Osteoblast (primary cell): ENCODE data around the gene FAM83D. TPM values are rescaled to one million over a fixed set of nuclear protein-coding genes. Genes with fewer than 3 reads are reported as not detected.

ENCODE experiments used
- DNase-seq: peaks from one replicate; pipeline ENCODE4 v3.0.0; 2011; ENCODE audit warnings: low spot score, mixed read lengths; ENCODE audit not compliant: insufficient read length; ENCODE audit errors: missing footprints
- H2AFZ ChIP-seq: 2 replicates; pipeline ENCODE4 v1.6.0; 2011; ENCODE audit warnings: mild to moderate bottlenecking, low read length
- H3K27ac ChIP-seq: 2 replicates; pipeline ENCODE4 v1.5.1; 2011; ENCODE audit warnings: mild to moderate bottlenecking, low read depth, low read length, moderate library complexity
- H3K27me3 ChIP-seq: 2 replicates; pipeline ENCODE4 v1.6.0; 2012; ENCODE audit warnings: mild to moderate bottlenecking, control low read depth, inconsistent platforms, low read length, moderate library complexity; ENCODE audit not compliant: insufficient read depth
- H3K36me3 ChIP-seq: 2 replicates; pipeline ENCODE4 v1.5.1; 2011; ENCODE audit warnings: mild to moderate bottlenecking, low read length, control low read depth, moderate library complexity; ENCODE audit not compliant: insufficient read depth
- H3K4me1 ChIP-seq: 2 replicates; pipeline ENCODE4 v1.5.1; 2011; ENCODE audit warnings: mild to moderate bottlenecking, low read length, control low read depth, moderate library complexity; ENCODE audit not compliant: insufficient read depth
- H3K4me2 ChIP-seq: 2 replicates; pipeline ENCODE4 v1.6.0; 2011; ENCODE audit warnings: mild to moderate bottlenecking, low read length; ENCODE audit not compliant: insufficient read depth
- H3K4me3 ChIP-seq: fragments of 200-600 bp; sonication (generic); 3 replicates; pipeline ENCODE4 v1.5.1; 2012; ENCODE audit warnings: mild to moderate bottlenecking, low read length, inconsistent platforms; ENCODE audit not compliant: insufficient read depth
- H3K79me2 ChIP-seq: 2 replicates; pipeline ENCODE4 v1.6.0; 2012; ENCODE audit warnings: mild to moderate bottlenecking, low read length, control low read depth, inconsistent platforms; ENCODE audit not compliant: insufficient read depth
- H3K9me3 ChIP-seq: 2 replicates; pipeline ENCODE4 v1.5.1; 2011; ENCODE audit warnings: low read depth, low read length, control low read depth
- H4K20me1 ChIP-seq: 2 replicates; pipeline ENCODE4 v1.6.0; 2012; ENCODE audit warnings: mild to moderate bottlenecking, low read length, control low read depth; ENCODE audit not compliant: insufficient read depth
- CTCF ChIP-seq: IDR thresholded peaks from 2 replicates; pipeline ENCODE4 v1.5.1; 2011; ENCODE audit warnings: mild to moderate bottlenecking, low read depth, low read length, moderate library complexity; ENCODE audit errors: extremely low read depth
- total RNA-seq: library from RNA; depleted of rRNA; stranded (reverse); fragments of >200 nt; gene quantifications from 2 replicates; pipeline ENCODE4 v1.2.3, GENCODE V29; 2012

FAM83D gene
- total RNA-seq, 1 donor = 2.2 TPM

DNA sequence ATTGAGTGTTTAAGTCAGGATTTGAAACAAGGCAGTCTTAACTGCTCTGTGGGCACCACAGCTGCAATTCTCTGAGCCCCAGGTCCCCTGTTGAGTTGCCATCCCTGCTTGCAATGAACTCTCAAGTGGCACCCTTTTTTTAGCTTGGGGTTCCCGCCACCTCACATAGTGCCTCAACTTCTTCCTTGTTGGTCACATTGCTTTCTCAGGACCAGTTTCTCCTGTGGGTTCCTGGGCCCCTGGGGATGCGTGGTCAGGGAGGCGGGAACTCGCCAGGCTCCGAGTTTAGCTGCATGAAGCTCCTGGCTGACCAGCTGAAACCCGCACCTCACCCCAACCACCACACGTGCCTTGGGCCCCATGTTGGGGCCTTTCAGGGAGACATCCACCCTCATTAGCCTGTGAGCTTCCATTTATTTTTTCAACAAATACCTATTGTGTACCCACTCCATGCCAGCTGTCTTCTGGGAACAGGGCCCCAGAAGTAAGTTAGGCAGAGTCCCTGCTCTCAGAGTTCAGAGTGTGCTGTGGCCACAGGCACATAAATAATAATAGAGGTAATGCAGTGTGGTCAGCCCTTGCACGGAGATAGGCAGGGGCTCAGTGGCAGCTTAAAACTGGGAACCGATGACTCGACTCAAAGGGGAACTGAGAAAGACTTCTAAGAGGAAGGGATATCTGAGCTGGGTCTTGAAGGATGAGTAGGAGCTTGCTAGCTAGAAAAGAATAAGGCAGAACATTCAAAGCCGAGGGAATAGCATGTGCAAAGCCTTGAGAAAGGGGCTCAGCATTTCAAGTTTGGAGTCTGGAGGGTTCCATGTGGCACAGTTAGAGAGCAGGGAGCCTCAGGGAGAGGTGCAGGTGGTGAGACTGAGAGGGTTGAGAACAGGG lies 33.9 kb upstream of the FAM83D start:
- no peak overlapping the region for H3K4me3 ChIP-seq
- H3K36me3 ChIP-seq = no peaks in the 10 kb centered on the region
- no peaks in the 10 kb centered on the region for H3K4me1 ChIP-seq
- no peak for TF ChIP-seq CTCF
- H3K79me2 ChIP-seq = no peaks in the 10 kb centered on the region
- no peak overlapping the region for H3K27ac ChIP-seq
- H2AFZ ChIP-seq = no peak overlapping the region
- no peaks in the 10 kb centered on the region for H3K9me3 ChIP-seq
- H4K20me1 ChIP-seq = no peaks in the 10 kb centered on the region
- no peak overlapping the region for H3K4me2 ChIP-seq
- peaks cover 20% of the 10 kb centered on the region for H3K27me3 ChIP-seq
- no peak for DNase-seq

- no peak overlapping the region for H3K4me2 ChIP-seq
- H3K9me3 ChIP-seq = no peaks in the 10 kb centered on the region
- no peaks in the 10 kb centered on the region for H3K36me3 ChIP-seq
- no peak for TF ChIP-seq CTCF
- H3K4me3 ChIP-seq = no peak overlapping the region
- no peak overlapping the region for H2AFZ ChIP-seq
- no peaks in the 10 kb centered on the region for H3K4me1 ChIP-seq
- H4K20me1 ChIP-seq = no peaks in the 10 kb centered on the region
- H3K27ac ChIP-seq = no peak overlapping the region
- no peaks in the 10 kb centered on the region for H3K79me2 ChIP-seq
- peaks cover 26% of the 10 kb centered on the region for H3K27me3 ChIP-seq
- peak; percentile 56 for DNase-seq
Observed at GRCh38 chr20:38893056-38893564, 33.1 kb upstream of the FAM83D start.

- H3K4me3 ChIP-seq = no peak overlapping the region
- H2AFZ ChIP-seq = no peak overlapping the region
- H3K36me3 ChIP-seq = no peaks in the 10 kb centered on the region
- no peaks in the 10 kb centered on the region for H3K4me1 ChIP-seq
- TF ChIP-seq CTCF = peak; percentile 73
- no peaks in the 10 kb centered on the region for H4K20me1 ChIP-seq
- H3K27ac ChIP-seq = no peak overlapping the region
- H3K9me3 ChIP-seq = no peaks in the 10 kb centered on the region
- peak; percentile 95 for DNase-seq
- H3K27me3 ChIP-seq = peaks cover 27% of the 10 kb centered on the region
- no peaks in the 10 kb centered on the region for H3K79me2 ChIP-seq
- no peak overlapping the region for H3K4me2 ChIP-seq
Observed at GRCh38 chr20:38893565-38894090, 32.6 kb upstream of the FAM83D start.

DNA sequence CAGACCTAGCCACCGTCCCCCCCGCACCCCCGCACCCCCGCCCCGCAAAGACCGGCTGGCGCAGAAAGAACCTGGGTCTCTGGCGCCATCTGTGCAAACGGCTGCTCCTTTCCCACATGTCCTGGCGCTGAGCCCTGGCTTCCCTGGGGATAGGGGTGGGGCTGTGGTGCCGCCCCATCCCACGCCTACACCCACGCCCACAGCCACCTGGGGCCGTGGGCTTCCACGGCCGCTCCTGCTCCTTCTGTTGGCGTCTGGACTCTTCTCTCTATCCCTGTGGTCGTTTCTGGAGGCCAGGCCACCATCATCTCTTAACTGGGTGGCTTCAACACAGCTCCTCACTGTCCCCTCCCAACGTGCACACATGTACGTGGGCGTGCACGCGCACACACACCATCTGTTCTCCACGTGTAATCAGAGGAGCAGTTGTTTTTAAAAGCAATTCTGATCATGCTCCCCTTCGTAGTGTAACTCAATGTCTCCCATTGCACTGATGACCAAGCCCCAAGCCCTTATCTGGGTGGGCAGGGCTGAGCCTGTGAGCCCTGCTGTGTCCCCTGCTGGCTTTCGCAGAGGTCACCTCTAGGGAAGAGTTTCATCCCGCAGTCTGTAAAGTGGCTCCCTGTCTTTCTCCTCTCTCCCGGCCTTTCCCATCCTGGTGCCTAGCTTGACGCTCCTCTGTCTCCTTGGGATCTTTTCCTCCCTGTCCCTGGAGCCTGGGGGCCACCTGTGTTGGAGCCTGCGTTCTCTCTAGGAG lies 31.9 kb upstream of the FAM83D start:
- no peak overlapping the region for H3K4me2 ChIP-seq
- TF ChIP-seq CTCF = no peak
- no peak for DNase-seq

More for the DNA sequence above, 31.9 kb upstream of the FAM83D start:
- no peaks in the 10 kb centered on the region for H4K20me1 ChIP-seq
- H3K4me1 ChIP-seq = no peaks in the 10 kb centered on the region
- H3K9me3 ChIP-seq = no peaks in the 10 kb centered on the region
- no peak overlapping the region for H3K27ac ChIP-seq
- no peak overlapping the region for H3K4me3 ChIP-seq
- H3K79me2 ChIP-seq = no peaks in the 10 kb centered on the region
- no peak overlapping the region for H2AFZ ChIP-seq
- peaks cover 32% of the 10 kb centered on the region for H3K27me3 ChIP-seq
- H3K36me3 ChIP-seq = no peaks in the 10 kb centered on the region
